GM19035 (cell line): ENCODE measurements around the gene COA1.
"Not testable (repeated sequence)": the region's sequence is repeated elsewhere in the genome, so short reads cannot be mapped to it uniquely, and the experiment has no call there.

Experiments
- ATAC-seq: cut with Tn5 transposase; IDR thresholded peaks from one replicate; pipeline ENCODE4 v1.9.1; 2021; ENCODE audit not compliant: unreplicated experiment

The COA1 gene

GRCh38 chr7:43758822-43759683, 29.7 kb upstream of the COA1 start:
- peak; percentile 62 for ATAC-seq

- ATAC-seq, result peak; percentile 75
Measured at GRCh38 chr7:43758029-43758821, 28.9 kb upstream of the COA1 start, which contains the start of gene BLVRA. BLVRA (plus strand) TSS chr7:43758680; CDS start chr7:43771159, 12,479 bp downstream.

GRCh38 chr7:43757073-43757720, 27.9 kb upstream of the COA1 start:
- ATAC-seq, result no peak

GRCh38 chr7:43756368-43757072, 27.2 kb upstream of the COA1 start:
- ATAC-seq, result no peak

- no peak for ATAC-seq
Measured at GRCh38 chr7:43754596-43754995, 25.3 kb upstream of the COA1 start.

- no peak for ATAC-seq
Measured at GRCh38 chr7:43753843-43754242, 24.5 kb upstream of the COA1 start.

GRCh38 chr7:43753271-43753810, 24.0 kb upstream of the COA1 start:
- no peak for ATAC-seq

- ATAC-seq, result no peak
Measured at GRCh38 chr7:43752411-43752810, 23.1 kb upstream of the COA1 start.

GRCh38 chr7:43750016-43750887, 20.9 kb upstream of the COA1 start:
- ATAC-seq, result no peak

GRCh38 chr7:43749383-43749940, 20.1 kb upstream of the COA1 start:
- ATAC-seq, result no peak

GRCh38 chr7:43747328-43748105, 18.2 kb upstream of the COA1 start:
- no peak for ATAC-seq

GRCh38 chr7:43742692-43743091, 13.4 kb upstream of the COA1 start:
- no peak for ATAC-seq

- no peak for ATAC-seq
Measured at GRCh38 chr7:43737467-43738127, 8.3 kb upstream of the COA1 start.

GRCh38 chr7:43735802-43736603, 6.7 kb upstream of the COA1 start:
- peak; percentile 78 for ATAC-seq

- ATAC-seq, result peak; percentile 17
Measured at GRCh38 chr7:43735403-43735801, 6.1 kb upstream of the COA1 start.

- not testable (repeated sequence) for ATAC-seq
Measured at GRCh38 chr7:43734575-43735332, 5.4 kb upstream of the COA1 start.
